ENCODE data around the gene GNA12. TPM values are rescaled to one million over a fixed set of nuclear protein-coding genes. Genes with fewer than 3 reads are reported as not detected.

The GNA12 gene
- total and polyA plus RNA-seq, 9 of the 15 experiments (the other 6 are each of a cell fraction or from before 2014, with no cell fraction given): 0.65 to 32.7 (median 9.6) TPM

- TF ChIP-seq HNRNPUL1 (IDR thresholded peaks at IDR 0.05; ENCODE audit: low read length) (no peak), ZNF699 (CRISPR knock-in tag; IDR thresholded peaks at IDR 0.05; ENCODE audit: insufficient replicate concordance) (no peak), CBX8 (IDR thresholded peaks at IDR 0.05; ENCODE audit: borderline replicate concordance, extremely low read depth, low read depth, low read length, poor library complexity, severe bottlenecking) (no peak), ZNF384 (IDR thresholded peaks at IDR 0.05; ENCODE audit: low read depth, low read length) (no peak), TSHZ1 (CRISPR knock-in tag; IDR thresholded peaks at IDR 0.05) (no peak), ELK3 (CRISPR knock-in tag; IDR thresholded peaks at IDR 0.05) (no peak), RBM15 (IDR thresholded peaks at IDR 0.05; ENCODE audit: insufficient read depth, low read length) (no peak), RNF219 (CRISPR knock-in tag; IDR thresholded peaks at IDR 0.05) (no peak), CGGBP1 (CRISPR knock-in tag; IDR thresholded peaks at IDR 0.05) (no peak), ZBTB34 (CRISPR knock-in tag; IDR thresholded peaks at IDR 0.05) (no peak), VEZF1 (CRISPR knock-in tag; IDR thresholded peaks at IDR 0.05) (peak; percentile 77), CEBPG (CRISPR knock-in tag; IDR thresholded peaks at IDR 0.05) (no peak), CEBPG (tag; conservative IDR thresholded peaks at IDR 0.05 in 1 of 2, IDR thresholded peaks at IDR 0.05 in 1 of 2) (no peak), NR1H2 (CRISPR knock-in tag; IDR thresholded peaks at IDR 0.05) (no peak), MTA3 (IDR thresholded peaks at IDR 0.05; ENCODE audit: borderline replicate concordance) (no peak; the same call in none of the 2 replicates), PPARD (CRISPR knock-in tag; IDR thresholded peaks at IDR 0.05) (no peak)
These were observed at the start of gene GNA12 (continued) for GRCh38 chr7:2844153-2845033.

Data from K562 (cell line).